MM.1S (cell line): ENCODE measurements around the gene PYCR2.
"Not testable (repeated sequence)": the region's sequence is repeated elsewhere in the genome, so short reads cannot be mapped to it uniquely, and the experiment has no call there.

Experiments used
- DNase-seq: peaks from one replicate; pipeline ENCODE4 v3.0.0-alpha.2; 2015
- H2AFZ ChIP-seq: fragments of 300-600 bp; sonication (generic); 2 replicates; pipeline ENCODE4 v1.6.0; 2016; ENCODE audit warnings: antibody characterized with exemption, low read length
- H3F3A ChIP-seq: fragments of 300-600 bp; sonication (generic); 2 replicates; pipeline ENCODE4 v1.6.1; 2016; ENCODE audit warnings: mild to moderate bottlenecking, antibody characterized with exemption, low read length, moderate library complexity, mixed read lengths; ENCODE audit not compliant: insufficient read depth
- H3K27ac ChIP-seq: fragments of 300-600 bp; sonication (generic); 2 replicates; pipeline ENCODE4 v1.5.1; 2016; ENCODE audit warnings: mild to moderate bottlenecking, low read length
- H3K27me3 ChIP-seq: fragments of 300-600 bp; sonication (generic); replicated peaks from 2 replicates; pipeline ENCODE4 v1.6.0; 2016; ENCODE audit warnings: low read length; ENCODE audit not compliant: insufficient read depth
- H3K36me3 ChIP-seq: fragments of 300-600 bp; sonication (generic); replicated peaks from 2 replicates; pipeline ENCODE4 v1.6.1; 2016; ENCODE audit warnings: mild to moderate bottlenecking, low read length, mixed read lengths; ENCODE audit not compliant: insufficient read depth
- H3K4me1 ChIP-seq: fragments of 300-600 bp; sonication (generic); 2 replicates; pipeline ENCODE4 v1.6.1; 2016; ENCODE audit warnings: low read length, mixed read lengths
- H3K4me2 ChIP-seq: fragments of 300-600 bp; sonication (generic); 2 replicates; pipeline ENCODE4 v1.6.0; 2016; ENCODE audit warnings: low read depth, low read length
- H3K4me3 ChIP-seq: fragments of 300-600 bp; sonication (generic); 2 replicates; pipeline ENCODE4 v1.5.1; 2016; ENCODE audit warnings: low read length, mixed read lengths
- H3K79me2 ChIP-seq: fragments of 300-600 bp; sonication (generic); 2 replicates; pipeline ENCODE4 v1.6.1; 2016; ENCODE audit warnings: mixed run types, low read length, mixed read lengths
- H3K9ac ChIP-seq: fragments of 300-600 bp; sonication (generic); 2 replicates; pipeline ENCODE4 v1.6.1; 2016; ENCODE audit warnings: low read length, mixed read lengths
- H3K9me2 ChIP-seq: fragments of 300-600 bp; sonication (generic); replicated peaks from 2 replicates; pipeline ENCODE4 v1.6.1; 2016; ENCODE audit warnings: mild to moderate bottlenecking, low read length, mixed read lengths; ENCODE audit not compliant: insufficient read depth
- H3K9me3 ChIP-seq: fragments of 300-600 bp; sonication (generic); replicated peaks from 2 replicates; pipeline ENCODE4 v1.6.1; 2016; ENCODE audit warnings: mild to moderate bottlenecking, low read length, mixed read lengths; ENCODE audit not compliant: insufficient read depth
- H4K20me1 ChIP-seq: fragments of 300-600 bp; sonication (generic); 2 replicates; pipeline ENCODE4 v1.6.1; 2016; ENCODE audit warnings: mild to moderate bottlenecking, low read length, moderate library complexity, mixed read lengths; ENCODE audit not compliant: insufficient read depth
- EZH2 ChIP-seq: fragments of 300-600 bp; sonication (generic); optimal IDR thresholded peaks from 2 replicates; pipeline ENCODE3; 2017; ENCODE audit warnings: low read depth, mild to moderate bottlenecking, antibody characterized with exemption, low read length, mixed read lengths
- EZH2phosphoT487 ChIP-seq: fragments of 300-600 bp; sonication (generic); IDR thresholded peaks from 2 replicates; pipeline ENCODE4 v1.6.1; 2018; ENCODE audit warnings: antibody characterized with exemption, low read length
- TF ChIP-seq, protein P1 (sequence below): fragments of 300-600 bp; sonication (generic); IDR thresholded peaks from 2 replicates; pipeline ENCODE4 v1.5.1; 2016; ENCODE audit warnings: antibody characterized with exemption, low read length, mixed read lengths

The PYCR2 gene

DNA sequence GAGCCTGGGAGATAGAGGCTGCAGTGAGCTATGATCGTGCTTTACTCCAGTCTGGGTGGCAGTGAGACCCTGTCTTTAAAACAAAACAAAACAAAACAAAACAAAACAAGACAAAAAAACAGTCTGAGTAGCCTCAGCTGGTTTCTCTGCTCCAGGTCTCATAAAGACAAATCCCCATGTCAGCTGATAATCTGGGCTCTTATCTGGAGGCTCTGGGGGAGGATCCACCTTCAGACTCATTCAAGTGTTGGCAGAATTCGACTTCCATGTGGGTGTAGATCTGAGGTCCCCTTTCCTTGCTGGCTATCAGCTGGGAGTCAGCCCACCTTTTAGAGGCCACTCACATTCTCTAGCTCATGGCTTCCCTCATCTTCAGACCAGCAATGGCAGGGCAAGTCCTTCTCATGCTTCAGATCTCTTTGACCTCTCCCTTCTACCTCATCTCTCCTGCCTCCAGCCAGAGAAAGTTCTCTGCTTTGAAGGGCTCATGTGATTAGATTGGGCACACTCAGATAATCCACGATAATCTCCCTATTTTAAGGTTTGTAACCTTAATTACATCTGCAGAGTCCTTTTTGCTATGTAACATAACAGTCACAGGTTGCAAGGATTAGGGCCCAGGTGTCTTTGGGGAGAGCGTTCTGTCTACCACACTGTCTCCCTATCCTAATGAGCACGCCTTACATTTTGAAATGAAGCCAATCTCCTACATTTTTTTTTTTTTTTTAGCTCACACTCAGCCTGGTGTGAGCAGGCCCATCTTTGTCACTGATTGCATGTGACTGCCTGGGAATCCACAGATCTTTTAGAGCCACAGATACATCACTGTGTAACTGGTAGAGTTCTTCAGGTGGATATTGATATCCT lies 7.5 kb upstream of the PYCR2 start:
- no peaks in the 10 kb centered on the region for H3K36me3 ChIP-seq
- H3K79me2 ChIP-seq: no peaks in the 10 kb centered on the region
- no peak overlapping the region for H3K9ac ChIP-seq
- no peak overlapping the region for H3K4me2 ChIP-seq
- TF ChIP-seq EZH2 (no peak), EZH2phosphoT487 (no peak)
- TF ChIP-seq, protein P1, sequence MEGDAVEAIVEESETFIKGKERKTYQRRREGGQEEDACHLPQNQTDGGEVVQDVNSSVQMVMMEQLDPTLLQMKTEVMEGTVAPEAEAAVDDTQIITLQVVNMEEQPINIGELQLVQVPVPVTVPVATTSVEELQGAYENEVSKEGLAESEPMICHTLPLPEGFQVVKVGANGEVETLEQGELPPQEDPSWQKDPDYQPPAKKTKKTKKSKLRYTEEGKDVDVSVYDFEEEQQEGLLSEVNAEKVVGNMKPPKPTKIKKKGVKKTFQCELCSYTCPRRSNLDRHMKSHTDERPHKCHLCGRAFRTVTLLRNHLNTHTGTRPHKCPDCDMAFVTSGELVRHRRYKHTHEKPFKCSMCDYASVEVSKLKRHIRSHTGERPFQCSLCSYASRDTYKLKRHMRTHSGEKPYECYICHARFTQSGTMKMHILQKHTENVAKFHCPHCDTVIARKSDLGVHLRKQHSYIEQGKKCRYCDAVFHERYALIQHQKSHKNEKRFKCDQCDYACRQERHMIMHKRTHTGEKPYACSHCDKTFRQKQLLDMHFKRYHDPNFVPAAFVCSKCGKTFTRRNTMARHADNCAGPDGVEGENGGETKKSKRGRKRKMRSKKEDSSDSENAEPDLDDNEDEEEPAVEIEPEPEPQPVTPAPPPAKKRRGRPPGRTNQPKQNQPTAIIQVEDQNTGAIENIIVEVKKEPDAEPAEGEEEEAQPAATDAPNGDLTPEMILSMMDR: no peak
- H3K4me3 ChIP-seq: no peak overlapping the region
- no peaks in the 10 kb centered on the region for H4K20me1 ChIP-seq
- H3K4me1 ChIP-seq: peaks cover 4% of the 10 kb centered on the region
- H3K9me2 ChIP-seq: no peaks in the 10 kb centered on the region
- no peak overlapping the region for H3K27ac ChIP-seq
- no peaks in the 10 kb centered on the region for H3K27me3 ChIP-seq
- no peak overlapping the region for H2AFZ ChIP-seq
- no peaks in the 10 kb centered on the region for H3K9me3 ChIP-seq
- H3F3A ChIP-seq: peaks cover 3% of the 10 kb centered on the region; the same call in 1 of the 2 replicates
- no peak for DNase-seq

DNA sequence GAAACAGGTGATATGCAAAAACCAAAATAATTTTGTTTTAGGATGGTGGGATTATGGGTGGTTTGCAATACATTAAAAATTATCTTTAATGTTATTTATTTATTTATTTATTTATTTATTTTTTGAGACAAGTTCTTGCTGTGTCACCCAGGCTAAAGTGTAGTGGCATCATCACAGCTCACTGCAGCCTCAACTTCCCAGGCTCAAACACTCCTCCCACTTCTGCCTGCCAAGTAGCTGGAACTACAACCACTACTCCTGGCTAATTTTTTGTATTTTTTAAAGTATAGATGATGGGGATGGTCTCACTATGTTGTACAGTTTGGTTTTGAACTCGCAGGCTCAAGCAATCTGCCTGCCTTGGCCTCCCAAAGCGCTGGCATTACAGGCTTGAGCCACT lies 6.5 kb upstream of the PYCR2 start:
- H3K4me2 ChIP-seq: no peak overlapping the region

DNA sequence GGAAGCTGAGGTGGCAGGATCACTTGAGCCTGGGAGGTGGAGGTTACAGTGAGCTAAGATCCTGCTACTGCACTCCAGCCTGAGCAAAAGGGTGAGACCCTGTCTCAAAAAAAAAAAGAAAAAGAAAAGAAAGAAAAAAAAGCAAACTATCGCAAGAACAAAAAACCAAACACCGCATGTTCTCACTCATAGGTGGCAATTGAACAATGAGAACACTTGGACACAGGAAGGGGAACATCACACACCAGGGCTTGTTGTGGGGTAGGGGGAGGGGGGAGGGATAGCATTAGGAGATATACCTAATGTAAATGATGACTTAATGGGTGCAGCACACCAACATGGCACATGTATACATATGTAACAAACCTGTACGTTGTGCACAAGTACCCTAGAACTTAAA lies 5.4 kb upstream of the PYCR2 start:
- not testable (repeated sequence) for H3K9me3 ChIP-seq, H3K27ac ChIP-seq, DNase-seq, H2AFZ ChIP-seq, H3K79me2 ChIP-seq, H3K4me2 ChIP-seq, H3K27me3 ChIP-seq, H3K4me3 ChIP-seq, H3K9me2 ChIP-seq, H3K4me1 ChIP-seq, H3K36me3 ChIP-seq, H4K20me1 ChIP-seq, H3K9ac ChIP-seq, H3F3A ChIP-seq

More for the DNA sequence above, 6.5 kb upstream of the PYCR2 start:
- Histone ChIP-seq H3F3A (0 out of 2 replicates have a peak, but pooled peaks cover 3% of the 10 kb centered on the region), H3K79me2 (no peaks in the 10 kb centered on the region), H3K36me3 (no peaks in the 10 kb centered on the region), H3K4me3 (no peak overlapping the region), H3K9ac (no peak overlapping the region), H3K4me1 (no peaks in the 10 kb centered on the region), H3K9me3 (no peaks in the 10 kb centered on the region), H3K27ac (no peak overlapping the region), H2AFZ (no peak overlapping the region), H4K20me1 (no peaks in the 10 kb centered on the region), H3K27me3 (no peaks in the 10 kb centered on the region), H3K9me2 (no peaks in the 10 kb centered on the region)
- TF ChIP-seq, protein P1: no peak
- no peak for TF ChIP-seq EZH2
- TF ChIP-seq EZH2phosphoT487: no peak
- DNase-seq: no peak
